COLO668 (cell line): ENCODE data around the gene LOXL3.
A peak's percentile ranks its signal among the peaks of the same experiment; 100 is the strongest.

ENCODE experiments used
- DNase-seq: peaks from one replicate; lab custom pipeline; 2025; ENCODE audit not compliant: unreplicated experiment; lab: John Stamatoyannopoulos, UW

The LOXL3 gene, protein sequence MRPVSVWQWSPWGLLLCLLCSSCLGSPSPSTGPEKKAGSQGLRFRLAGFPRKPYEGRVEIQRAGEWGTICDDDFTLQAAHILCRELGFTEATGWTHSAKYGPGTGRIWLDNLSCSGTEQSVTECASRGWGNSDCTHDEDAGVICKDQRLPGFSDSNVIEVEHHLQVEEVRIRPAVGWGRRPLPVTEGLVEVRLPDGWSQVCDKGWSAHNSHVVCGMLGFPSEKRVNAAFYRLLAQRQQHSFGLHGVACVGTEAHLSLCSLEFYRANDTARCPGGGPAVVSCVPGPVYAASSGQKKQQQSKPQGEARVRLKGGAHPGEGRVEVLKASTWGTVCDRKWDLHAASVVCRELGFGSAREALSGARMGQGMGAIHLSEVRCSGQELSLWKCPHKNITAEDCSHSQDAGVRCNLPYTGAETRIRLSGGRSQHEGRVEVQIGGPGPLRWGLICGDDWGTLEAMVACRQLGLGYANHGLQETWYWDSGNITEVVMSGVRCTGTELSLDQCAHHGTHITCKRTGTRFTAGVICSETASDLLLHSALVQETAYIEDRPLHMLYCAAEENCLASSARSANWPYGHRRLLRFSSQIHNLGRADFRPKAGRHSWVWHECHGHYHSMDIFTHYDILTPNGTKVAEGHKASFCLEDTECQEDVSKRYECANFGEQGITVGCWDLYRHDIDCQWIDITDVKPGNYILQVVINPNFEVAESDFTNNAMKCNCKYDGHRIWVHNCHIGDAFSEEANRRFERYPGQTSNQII

DNA sequence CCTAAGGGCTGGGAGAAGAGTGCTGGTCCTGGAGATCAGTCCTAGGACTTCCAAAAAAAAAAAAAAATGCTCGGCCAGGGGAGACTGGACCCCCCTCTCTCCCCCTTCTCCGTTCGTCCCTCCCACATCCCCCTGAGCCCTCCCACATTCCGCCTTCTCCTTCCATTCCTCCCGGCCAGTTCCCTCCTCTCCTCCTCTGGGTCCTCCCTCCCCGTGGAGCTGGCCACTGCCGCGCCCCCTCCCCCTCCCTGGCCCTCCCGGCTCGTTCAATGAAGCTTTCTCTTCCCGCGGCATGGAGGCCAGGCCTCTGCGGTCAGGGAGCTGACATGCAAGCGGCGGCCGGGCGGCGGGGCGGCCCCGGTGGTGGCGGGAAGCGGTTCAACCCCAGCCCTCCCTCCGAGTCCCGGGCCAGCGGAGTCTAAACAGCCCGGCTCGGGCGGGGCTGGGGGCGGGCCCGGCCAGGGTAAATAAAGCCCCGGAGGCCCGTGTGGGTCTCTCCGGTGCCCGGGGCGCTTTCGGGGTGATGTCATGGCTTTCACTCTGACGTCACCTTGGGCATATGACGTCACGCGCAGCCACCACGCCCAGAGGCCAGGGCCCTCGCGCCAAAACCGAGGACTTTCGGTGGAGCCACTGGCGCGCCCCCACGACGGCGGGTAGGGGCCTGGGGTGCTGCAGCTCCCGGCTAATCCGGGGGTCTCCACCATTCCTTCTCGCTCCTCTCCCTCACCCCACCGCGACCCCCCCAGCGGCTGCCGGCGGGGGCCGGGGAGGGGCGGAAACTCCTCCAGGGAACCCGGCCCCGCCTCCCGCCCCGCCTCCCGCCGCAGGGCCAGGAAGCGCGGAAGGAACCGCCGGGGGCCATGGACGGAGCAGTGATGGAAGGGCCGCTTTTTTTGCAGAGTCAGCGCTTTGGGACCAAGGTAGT, at the start of gene LOXL3, which contains the start of gene DOK1:
TSS of gene LOXL3 (minus strand) at position 51 of the 928 bp plus-strand sequence. CDS start 1,308 bp downstream, outside the sequence.
TSS of gene DOK1 (plus strand) at position 829 of the 928 bp plus-strand sequence. CDS start at position 864, 35 bp downstream.
- DNase-seq: peak; percentile 86

DNA sequence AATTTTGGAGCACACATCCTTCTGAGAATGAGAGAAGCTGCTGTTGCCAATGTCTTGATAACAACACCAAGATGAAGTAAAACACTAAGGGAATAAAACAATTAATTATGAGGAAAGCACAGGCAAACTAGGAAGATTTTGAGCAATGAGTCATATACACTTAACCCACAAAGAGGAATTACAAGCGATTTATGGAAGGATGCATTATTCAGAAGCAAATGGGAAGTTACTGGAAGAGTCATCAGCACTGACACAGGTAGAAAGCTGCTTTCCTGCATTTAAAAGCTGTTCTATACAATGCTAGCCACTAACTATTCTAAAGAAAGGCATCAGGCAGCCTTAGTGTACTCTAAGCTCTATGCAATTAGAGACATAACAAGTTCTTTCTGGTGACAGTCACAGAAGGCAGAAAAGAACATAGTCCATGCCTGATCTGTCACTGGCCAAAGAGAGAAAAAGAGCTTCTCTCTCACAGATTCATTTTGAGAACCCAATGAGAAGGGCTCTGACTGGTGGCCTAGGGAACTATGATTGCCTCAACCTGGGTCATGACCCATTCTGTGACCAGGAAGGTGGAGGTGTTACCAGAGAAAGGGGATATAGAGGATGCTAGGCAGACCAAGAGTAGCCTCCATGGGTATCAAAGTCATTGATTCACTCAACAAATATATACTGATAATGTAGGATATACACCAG, 49.0 kb upstream of the LOXL3 start:
- no peak for DNase-seq

DNA sequence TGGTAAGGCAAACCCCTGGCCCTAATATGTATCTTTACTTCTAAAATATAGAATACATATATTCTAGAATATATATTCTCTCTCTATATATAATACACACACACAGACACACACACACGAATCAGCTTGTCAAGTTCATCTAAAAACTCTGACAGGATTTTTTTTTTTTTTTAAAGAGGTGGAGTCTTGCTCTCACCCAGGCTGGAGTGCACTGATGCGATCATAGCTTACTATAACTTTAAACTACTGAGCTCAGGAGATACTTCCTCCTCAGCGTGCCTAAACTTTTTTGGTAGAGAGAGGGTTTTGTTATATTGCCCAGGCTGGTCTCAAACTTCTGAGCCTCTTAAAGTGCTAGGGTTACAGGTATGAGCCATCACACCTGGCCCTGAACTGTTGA, 45.9 kb upstream of the LOXL3 start:
- DNase-seq: no peak

DNA sequence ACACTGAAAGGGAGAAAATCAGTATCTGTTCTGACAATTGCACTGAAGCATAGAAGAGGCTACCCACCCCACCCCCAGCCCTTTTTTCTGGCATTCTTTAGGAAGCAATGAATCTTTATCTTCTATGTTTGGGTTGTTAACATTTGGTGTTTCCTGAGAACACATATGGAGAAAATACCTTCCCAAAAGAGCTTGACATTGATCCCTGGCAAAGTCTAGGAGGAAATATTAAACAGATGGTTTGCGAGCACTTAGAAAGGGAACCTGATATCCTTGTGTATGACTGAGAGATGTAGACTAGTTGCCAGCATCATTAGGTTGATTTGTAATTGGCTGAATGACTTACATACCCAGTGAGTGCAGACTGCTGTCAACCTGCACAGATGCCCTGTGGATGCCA, 43.7 kb upstream of the LOXL3 start:
- no peak for DNase-seq

DNA sequence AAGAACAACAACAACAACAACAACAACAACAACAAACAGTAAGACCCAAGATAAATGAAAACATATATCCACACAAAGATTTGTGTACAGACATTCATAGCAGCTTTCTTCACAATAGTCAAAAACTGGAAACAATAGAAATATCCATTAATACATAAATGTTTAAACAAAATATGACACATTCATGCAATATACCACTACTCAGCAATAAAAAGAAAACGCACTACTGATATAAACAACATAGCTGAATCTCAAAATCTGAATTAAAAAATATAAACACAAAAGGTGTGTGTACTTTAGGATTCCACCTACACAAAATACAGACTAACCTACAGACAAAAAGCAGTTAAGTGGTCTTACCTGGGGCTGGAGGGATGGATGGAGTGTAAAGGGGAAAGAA, 42.8 kb upstream of the LOXL3 start:
- DNase-seq: no peak

DNA sequence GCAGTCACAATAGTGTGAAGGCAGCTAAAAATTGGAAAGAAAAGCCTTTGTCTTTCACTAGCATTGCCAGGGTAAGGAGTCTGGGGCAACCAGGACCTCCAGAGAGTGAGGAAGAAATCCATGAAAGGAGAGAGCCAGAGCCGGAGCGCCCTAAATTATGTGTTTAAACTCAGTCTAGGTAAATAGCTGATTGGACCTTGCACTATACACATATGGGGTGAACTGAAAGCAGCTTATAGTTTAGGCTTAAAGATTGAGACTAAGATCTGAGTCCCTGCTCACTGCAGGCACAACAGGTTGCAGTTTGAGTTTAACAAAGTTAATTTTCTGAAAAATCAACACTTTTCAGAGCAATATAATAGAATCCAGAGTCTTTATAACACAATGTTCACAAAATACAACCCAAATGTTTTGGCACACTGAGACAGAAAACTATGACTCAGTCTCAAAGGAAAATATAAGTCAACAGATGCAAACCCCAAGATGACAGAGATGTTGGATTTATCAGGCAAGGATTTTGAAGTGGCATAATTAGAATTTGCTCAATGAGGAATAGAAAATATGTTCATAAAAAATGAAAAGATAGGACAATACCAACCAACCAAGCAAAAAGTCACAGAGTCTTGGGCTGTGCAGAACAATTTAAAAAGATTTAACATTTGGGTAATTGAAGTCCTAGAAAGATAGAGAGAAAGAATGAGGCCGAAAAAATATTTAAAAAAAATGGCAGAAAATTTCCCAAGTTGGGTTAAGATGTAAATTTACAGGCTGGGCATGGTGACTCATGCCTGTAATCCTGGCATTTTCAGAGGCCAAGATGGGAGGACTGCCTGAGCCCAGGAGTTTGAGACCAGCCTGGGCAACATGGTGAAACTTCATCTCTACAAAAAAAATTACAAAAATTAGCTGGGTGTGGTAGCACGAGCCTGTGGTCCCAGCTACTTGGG, 40.4 kb upstream of the LOXL3 start:
- no peak for DNase-seq

DNA sequence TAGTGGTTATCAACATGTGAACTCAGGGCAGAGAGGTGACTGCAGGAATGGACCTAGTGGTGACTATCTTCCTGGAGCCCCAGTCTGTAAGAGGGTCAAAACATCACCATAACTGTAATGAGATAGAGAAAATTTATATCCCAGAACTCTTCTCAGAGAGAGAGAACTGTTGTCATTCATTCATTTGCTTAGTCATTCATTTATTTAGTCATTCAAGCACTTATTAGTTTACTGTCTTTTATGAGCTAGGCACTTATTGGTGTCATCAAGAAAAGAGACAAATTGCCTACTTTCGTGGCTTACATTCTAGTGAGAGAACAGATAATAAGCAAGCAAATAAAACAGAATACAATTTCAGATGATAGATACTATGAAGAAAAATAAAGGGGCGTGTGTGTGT, 34.9 kb upstream of the LOXL3 start:
- no peak for DNase-seq

DNA sequence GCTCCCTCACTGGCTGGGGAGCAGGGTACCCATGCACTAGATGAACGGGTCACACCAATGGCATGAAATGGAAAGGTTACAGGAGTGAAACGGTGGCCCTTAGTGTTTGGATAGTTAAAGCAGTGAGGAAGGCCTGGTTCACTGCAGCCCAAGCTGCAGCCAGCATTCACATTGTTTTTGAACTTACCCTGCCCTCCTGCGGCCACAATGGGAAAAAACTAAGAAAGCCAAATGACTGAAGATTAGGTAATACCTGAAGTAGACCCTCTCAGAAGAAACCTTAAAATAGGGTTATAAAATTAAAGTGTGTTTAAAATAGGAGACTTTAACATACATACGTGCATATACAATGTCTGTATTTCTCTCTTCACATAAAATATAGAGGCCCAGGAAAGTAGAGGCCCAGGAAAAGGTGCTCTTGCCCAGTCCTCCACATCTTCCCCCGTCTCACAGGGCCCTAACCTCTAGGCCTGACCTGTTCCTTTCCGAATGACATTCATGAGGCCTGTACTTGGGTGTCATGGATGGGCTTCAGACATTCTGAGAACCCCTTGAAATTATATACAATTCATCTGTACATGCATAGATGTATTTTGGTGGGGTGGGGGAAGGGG, 34.0 kb upstream of the LOXL3 start:
- DNase-seq: peak; percentile 50

DNA sequence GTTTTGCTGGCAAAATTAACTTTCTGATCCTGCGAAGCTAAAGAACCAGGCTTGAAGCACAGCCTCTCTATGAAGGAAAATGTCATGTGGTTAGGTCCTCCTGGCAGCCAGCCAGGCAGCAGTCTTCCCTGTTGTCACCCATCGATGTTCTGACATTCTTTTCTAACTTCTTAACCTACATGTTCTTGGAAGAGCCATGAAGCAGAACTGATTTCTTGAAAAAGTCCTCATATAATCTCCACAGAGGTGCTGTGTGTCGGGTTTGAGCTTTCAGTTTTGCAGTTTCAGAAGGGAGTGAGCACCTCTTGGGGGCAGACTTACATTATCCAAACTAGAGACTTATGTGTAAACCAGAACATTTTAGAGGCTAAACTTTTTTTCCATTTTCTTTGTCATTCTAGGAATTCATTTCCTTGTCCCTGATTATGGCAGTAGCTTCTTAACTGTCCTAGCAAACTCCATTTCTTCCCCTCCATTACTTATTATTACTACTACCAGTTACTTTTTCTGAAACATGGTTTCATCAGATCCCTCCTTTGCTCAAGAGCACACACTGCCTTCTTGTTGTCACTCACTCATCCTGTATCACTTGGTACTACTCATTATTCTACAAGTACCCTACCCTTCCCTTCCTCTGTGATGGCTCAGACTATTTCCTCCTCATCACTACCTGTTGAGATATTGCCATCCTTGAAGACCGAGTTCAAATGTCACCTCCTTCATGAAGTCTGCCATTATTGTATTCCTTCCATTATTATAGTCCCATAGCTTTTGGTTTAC, 31.9 kb upstream of the LOXL3 start:
- DNase-seq: no peak

DNA sequence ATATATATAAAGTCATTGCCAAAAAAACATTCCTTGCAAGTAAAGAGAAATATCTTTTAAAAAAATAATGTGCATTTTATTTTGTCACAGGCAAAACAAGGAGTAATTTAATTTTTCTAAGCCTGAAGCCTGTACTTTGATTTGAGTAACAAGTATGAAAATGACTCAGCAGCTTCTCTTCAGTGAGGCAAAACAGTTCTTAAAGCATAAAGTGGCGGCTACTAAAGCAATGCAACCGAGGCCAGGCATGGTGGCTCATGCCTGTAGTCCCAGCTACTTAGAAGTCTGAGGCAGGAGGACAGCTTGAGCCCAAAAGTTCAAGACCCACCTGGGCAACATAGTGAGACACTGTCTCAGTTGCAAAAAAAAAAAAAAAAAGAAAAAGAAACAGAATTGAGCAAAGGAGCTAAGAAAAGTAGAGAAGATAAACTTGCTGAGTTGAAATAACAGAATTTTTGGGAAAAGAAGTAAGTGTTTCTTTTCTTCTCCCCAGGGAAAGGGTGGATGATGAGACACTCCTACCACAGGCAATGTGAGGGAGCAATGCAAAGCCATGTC, 30.4 kb upstream of the LOXL3 start:
- DNase-seq: no peak

DNA sequence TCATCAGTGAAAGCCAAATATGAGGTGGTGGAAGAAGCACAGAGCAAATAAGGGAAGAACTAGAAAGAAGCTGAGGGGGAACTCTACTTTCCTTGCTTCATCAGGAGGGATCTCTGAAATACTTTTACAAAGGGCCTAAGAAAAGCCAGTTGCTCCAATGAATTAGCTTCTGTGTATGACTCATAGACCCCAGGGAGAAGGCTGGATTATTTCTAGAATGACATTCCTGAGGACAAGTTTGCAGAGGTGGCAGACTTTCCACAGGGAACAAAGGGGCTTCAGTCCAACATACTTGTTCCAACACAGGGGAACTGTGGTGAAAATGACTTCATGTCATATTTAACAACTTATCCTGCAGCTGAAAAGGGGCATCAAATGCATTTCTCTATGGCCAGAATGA, 29.8 kb upstream of the LOXL3 start:
- no peak for DNase-seq

DNA sequence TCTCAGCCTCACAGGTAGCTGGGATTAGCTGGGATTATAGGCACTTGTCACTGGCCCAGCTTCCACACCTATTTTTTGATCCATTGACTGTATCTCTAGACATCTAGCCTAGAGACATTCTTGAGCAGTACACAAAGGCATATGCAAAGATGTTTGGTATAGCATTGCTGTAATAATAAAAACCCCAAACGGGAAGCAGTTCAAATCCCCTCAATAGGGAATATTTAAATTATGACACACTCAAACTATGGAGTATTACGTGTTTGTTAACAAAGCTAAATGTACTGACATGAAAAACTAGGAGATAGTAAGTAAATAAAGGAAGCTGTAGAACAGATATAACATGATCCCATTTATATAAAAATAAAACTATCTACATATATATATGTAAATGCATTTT, 28.4 kb upstream of the LOXL3 start:
- DNase-seq: no peak

DNA sequence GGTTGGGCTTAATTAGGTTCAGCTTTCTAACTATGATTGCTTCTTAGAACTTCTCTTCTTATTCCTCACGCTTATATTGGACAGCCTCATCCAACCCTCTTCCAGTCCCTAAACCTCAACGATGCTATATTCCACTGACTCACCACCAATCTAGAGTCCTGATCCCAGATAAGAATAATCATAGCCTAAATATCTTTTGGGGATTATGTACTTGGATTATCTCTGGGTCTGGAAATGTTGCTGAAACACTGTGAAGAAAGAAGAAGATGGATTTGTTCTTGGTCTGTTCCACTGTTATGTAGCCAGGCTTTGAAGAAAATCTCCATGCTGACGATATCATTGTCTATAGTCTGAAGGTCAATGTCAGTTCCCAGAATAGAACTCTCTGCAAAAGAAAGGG, 27.7 kb upstream of the LOXL3 start:
- DNase-seq: no peak

DNA sequence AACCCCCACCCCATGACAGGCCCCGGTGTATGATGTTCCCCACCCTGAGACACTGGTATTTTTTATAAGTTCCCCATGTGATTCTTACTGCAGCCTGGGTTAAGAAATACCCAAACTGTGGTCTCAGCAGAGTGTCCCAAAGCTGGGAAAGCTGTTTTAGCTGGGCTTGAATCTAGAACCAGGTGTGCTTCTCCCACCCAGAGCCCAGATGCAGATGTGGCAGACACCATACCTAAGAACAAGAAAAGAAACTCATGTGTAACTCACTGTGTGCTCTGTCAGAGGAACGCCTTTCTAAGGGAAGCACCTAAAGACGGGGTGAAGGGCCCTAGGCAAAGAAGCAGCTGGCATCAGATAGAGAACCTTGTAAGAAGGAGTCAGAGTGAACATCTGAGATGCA, 24.7 kb upstream of the LOXL3 start:
- no peak for DNase-seq

DNA sequence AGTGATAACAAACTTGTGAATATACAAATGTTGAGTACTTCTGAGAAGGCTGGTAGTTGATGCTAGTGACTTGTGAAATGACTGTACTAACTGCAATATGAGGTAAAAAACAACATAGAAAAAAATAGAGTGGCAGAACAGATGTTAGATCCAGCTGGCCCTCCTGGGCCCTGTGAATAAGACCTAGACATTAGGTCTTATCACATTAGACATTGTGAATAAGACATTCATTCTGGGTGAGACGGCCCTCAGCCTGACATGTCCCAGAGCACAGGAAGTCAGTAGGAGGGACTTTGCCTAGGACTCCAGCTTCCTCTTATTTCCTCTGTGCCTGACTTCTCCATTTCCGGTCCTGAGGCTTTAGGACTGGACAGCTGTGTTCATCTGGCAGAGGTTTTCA, 23.7 kb upstream of the LOXL3 start:
- no peak for DNase-seq

DNA sequence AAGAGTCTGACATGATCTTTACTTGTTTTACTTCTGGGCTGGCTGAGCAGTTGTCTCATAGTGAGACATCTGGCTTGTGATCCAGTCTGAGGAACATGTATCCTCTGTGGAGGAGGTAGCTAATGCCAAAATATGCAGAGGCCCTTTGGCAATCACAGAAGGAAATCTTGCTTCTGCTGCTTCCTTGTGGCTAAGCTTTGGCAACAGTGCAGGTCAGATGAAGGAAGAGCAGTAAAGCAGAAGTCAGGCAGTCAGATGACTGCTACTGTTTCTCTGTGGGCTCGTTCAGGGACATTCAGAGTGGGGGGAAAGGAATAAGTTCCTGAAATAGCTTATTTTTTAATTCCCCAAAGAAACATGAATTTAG, 23.1 kb upstream of the LOXL3 start:
- no peak for DNase-seq

DNA sequence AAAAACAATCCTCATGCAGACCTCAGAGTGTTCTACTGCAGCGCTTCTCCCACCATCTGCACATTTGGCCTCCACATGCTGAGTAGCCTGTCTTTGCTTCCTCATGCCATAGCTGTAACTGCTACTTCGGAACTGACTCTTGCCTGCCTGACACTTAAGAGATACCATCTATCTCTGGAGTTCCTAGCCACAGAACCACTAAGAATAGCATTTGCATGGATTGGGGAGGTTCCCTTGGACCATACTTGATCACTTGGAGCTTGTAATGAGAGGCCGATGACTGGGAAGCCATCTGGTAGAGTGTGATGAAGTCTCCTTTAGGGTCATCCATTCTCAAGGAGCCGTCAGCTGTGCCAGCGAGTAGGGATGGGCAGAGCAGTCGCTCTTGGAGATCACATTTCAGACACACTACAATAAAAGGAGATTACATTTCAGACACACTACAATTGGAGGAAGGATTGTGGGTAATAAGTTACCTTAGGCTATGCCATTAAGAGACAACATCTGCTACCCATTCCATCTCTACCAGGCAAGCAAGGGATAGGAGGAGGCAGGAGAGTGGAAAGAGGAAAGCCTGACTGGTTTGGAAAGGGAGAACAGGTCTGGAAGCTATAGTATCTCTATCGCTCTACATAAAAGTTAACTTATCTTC, 22.6 kb upstream of the LOXL3 start:
- DNase-seq: no peak

DNA sequence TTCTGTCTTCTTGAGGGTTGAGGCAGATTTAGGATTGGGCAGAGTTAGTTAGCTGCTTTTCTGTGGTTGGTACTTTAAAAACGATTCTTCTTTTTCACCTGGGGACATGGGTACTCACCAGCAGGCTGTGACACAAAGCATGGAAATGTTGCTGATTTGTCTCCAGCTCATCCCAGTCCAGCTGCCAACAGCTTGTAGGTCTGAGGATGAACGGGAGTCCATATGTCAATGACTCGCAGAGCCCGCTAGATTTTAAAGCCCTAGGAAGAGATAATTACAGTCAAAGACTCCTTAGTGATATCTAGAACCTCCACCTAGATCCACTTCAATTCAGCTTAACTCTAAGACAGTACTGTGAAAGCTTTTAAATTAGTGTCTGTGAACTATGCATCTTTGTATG, 21.6 kb upstream of the LOXL3 start:
- DNase-seq: no peak
